Panc1 (cell line): ENCODE data around the gene COA8.

Experiments
- CTCF ChIP-seq: fragments of 450-650 bp; IDR thresholded peaks from 2 replicates; pipeline ENCODE4 v1.5.1; 2017; ENCODE audit warnings: mild to moderate bottlenecking
- POLR2AphosphoS5 ChIP-seq: IDR thresholded peaks from 2 replicates; pipeline ENCODE4 v1.6.1; 2012; ENCODE audit warnings: mild to moderate bottlenecking, low read depth, low read length, moderate library complexity
- SIN3A ChIP-seq: IDR thresholded peaks from 2 replicates; pipeline ENCODE4 v1.6.1; 2012; ENCODE audit warnings: low read depth, mild to moderate bottlenecking, low read length, moderate library complexity, borderline replicate concordance; ENCODE audit not compliant: insufficient read depth
- TCF7L2 ChIP-seq: IDR thresholded peaks from 2 replicates; pipeline ENCODE4 v1.6.1; 2011; ENCODE audit warnings: mild to moderate bottlenecking, low read depth, low read length, inconsistent platforms
- TF ChIP-seq, protein P1 (sequence below), 2 experiments: IDR thresholded peaks; 2 replicates each; pipeline ENCODE4 v1.6.1; 2011 to 2012; ENCODE audit warnings: low read depth in 2 of 2, control low read depth in 1 of 2, low read length in 1 of 2, mild to moderate bottlenecking in 1 of 2, moderate library complexity in 1 of 2; ENCODE audit not compliant: insufficient read depth in 1 of 2

DNA sequence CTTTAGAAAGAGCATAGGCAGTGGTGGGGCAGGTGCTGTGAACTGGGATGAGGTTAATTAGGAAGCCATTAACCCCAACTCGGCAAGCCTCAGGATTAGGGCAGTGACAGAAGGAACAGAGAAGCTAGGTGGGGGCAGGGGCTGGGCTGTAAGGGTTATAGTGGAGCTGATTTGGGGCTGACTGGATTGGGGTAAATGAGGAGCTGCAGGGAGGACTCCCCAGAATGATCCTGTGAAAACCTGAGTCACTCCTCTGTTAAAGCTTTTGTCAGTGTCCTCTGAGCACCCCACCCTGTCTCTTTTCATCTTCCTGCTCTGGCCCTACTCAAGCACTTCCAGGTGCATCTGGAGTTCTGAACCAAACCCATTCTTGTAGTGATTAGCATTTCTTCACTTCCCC, 70.6 kb downstream of the COA8 start:
- no peak for TF ChIP-seq POLR2AphosphoS5
- no peak for TF ChIP-seq CTCF
- TF ChIP-seq, protein P1, sequence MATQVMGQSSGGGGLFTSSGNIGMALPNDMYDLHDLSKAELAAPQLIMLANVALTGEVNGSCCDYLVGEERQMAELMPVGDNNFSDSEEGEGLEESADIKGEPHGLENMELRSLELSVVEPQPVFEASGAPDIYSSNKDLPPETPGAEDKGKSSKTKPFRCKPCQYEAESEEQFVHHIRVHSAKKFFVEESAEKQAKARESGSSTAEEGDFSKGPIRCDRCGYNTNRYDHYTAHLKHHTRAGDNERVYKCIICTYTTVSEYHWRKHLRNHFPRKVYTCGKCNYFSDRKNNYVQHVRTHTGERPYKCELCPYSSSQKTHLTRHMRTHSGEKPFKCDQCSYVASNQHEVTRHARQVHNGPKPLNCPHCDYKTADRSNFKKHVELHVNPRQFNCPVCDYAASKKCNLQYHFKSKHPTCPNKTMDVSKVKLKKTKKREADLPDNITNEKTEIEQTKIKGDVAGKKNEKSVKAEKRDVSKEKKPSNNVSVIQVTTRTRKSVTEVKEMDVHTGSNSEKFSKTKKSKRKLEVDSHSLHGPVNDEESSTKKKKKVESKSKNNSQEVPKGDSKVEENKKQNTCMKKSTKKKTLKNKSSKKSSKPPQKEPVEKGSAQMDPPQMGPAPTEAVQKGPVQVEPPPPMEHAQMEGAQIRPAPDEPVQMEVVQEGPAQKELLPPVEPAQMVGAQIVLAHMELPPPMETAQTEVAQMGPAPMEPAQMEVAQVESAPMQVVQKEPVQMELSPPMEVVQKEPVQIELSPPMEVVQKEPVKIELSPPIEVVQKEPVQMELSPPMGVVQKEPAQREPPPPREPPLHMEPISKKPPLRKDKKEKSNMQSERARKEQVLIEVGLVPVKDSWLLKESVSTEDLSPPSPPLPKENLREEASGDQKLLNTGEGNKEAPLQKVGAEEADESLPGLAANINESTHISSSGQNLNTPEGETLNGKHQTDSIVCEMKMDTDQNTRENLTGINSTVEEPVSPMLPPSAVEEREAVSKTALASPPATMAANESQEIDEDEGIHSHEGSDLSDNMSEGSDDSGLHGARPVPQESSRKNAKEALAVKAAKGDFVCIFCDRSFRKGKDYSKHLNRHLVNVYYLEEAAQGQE (IDR thresholded peaks at IDR 0.05; ENCODE audit: insufficient read depth in 1 of 2, low read depth in 2 of 2, low read length in 1 of 2), result no peak
- TF ChIP-seq TCF7L2, result no peak
- TF ChIP-seq SIN3A, result no peak
